ENCODE measurements around the gene NRXN3.
"Not testable (repeated sequence)": the region's sequence is repeated elsewhere in the genome, so short reads cannot be mapped to it uniquely, and the experiment has no call there.

The NRXN3 gene

GRCh38 chr14:78501909-78502308 is 331.7 kb downstream of the NRXN3 start:
- no peak for DNase-seq

GRCh38 chr14:78508023-78508422 is 337.9 kb downstream of the NRXN3 start:
- DNase-seq = no peak

GRCh38 chr14:78509516-78509915 is 339.3 kb downstream of the NRXN3 start:
- no peak for DNase-seq

GRCh38 chr14:78512021-78512420 is 341.8 kb downstream of the NRXN3 start:
- DNase-seq = no peak

GRCh38 chr14:78519863-78520262 is 349.7 kb downstream of the NRXN3 start:
- no peak for DNase-seq

- DNase-seq = no peak
These were observed 354.0 kb downstream of the NRXN3 start for GRCh38 chr14:78524196-78524595.

- DNase-seq = no peak
These were observed 354.6 kb downstream of the NRXN3 start for GRCh38 chr14:78524766-78525165.

GRCh38 chr14:78530078-78530477 is 359.9 kb downstream of the NRXN3 start:
- no peak for DNase-seq

GRCh38 chr14:78534141-78534540 is 364.0 kb downstream of the NRXN3 start:
- DNase-seq = no peak

GRCh38 chr14:78535041-78535440 is 364.9 kb downstream of the NRXN3 start:
- no peak for DNase-seq

GRCh38 chr14:78541788-78542187 is 371.6 kb downstream of the NRXN3 start:
- not testable (repeated sequence) for DNase-seq

- DNase-seq = no peak
These were observed 373.3 kb downstream of the NRXN3 start for GRCh38 chr14:78543433-78543832.

- no peak for DNase-seq
These were observed 390.9 kb downstream of the NRXN3 start for GRCh38 chr14:78561074-78561473.

GRCh38 chr14:78566026-78566858 is 396.1 kb downstream of the NRXN3 start:
- peak; percentile 60 for DNase-seq

GRCh38 chr14:78566859-78567172 is 396.6 kb downstream of the NRXN3 start:
- no peak for DNase-seq

GRCh38 chr14:78567343-78567742 is 397.2 kb downstream of the NRXN3 start:
- no peak for DNase-seq

GRCh38 chr14:78573736-78574135 is 403.6 kb downstream of the NRXN3 start:
- not testable (repeated sequence) for DNase-seq

- no peak for DNase-seq
These were observed 406.4 kb downstream of the NRXN3 start for GRCh38 chr14:78576437-78577166.

GRCh38 chr14:78581229-78581628 is 411.1 kb downstream of the NRXN3 start:
- DNase-seq = no peak

- DNase-seq = no peak
These were observed 416.5 kb downstream of the NRXN3 start for GRCh38 chr14:78586681-78587080.

- DNase-seq = no peak
These were observed 418.7 kb downstream of the NRXN3 start for GRCh38 chr14:78588906-78589305.

GRCh38 chr14:78592616-78593219 is 422.5 kb downstream of the NRXN3 start:
- DNase-seq = no peak

- DNase-seq = no peak
These were observed 423.8 kb downstream of the NRXN3 start for GRCh38 chr14:78593949-78594348.

- DNase-seq = no peak
These were observed 425.6 kb downstream of the NRXN3 start for GRCh38 chr14:78595797-78596196.

Measured in stimulated activated CD4-positive, alpha-beta T cell treated with anti-CD3 and anti-CD28 coated beads, Interleukin-4, amount 100 ng/mL, for 24 hours (primary cell).